Epithelial cell of prostate (primary cell): ENCODE results near the gene RAB38.

ENCODE experiments used
- DNase-seq: peaks from one replicate; pipeline ENCODE4 v3.0.0-alpha.2; 2011; ENCODE audit warnings: low read depth, low spot score
- H3K27ac ChIP-seq: fragments of 450-650 bp; 2 replicates; pipeline ENCODE4 v1.5.1; 2017; ENCODE audit warnings: mild to moderate bottlenecking

Gene RAB38

DNA sequence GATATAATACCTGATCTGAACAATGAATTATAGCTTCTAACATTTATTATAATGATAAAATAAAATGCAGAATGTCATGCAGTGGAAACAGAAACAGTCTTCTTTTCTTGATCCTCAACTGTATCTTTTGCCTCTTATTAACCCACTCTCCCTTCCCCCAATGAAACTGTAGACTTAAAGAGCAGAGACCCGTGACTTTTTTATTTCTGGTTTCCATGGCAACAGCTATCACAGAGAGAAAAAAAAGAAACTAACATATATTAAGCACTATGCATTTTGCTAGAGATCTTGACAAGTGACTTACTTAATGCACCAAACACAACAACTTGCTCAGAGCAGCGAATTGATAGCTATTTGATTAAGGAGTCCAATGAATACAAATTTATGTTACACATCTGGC lies 69.3 kb downstream of the RAB38 start:
- peak overlapping the region; percentile 80 for H3K27ac ChIP-seq
- DNase-seq, result no peak

- peak overlapping the region; percentile 80 for H3K27ac ChIP-seq
- no peak for DNase-seq
These were observed 69.7 kb downstream of the RAB38 start for GRCh38 chr11:88105526-88105925.

GRCh38 chr11:88104408-88104807 lies 70.8 kb downstream of the RAB38 start:
- H3K27ac ChIP-seq, result peak overlapping the region; percentile 80

GRCh38 chr11:88103337-88104206 lies 71.7 kb downstream of the RAB38 start:
- peak; percentile 69 for DNase-seq

More at GRCh38 chr11:88104408-88104807, 70.8 kb downstream of the RAB38 start:
- DNase-seq, result peak; percentile 73

DNA sequence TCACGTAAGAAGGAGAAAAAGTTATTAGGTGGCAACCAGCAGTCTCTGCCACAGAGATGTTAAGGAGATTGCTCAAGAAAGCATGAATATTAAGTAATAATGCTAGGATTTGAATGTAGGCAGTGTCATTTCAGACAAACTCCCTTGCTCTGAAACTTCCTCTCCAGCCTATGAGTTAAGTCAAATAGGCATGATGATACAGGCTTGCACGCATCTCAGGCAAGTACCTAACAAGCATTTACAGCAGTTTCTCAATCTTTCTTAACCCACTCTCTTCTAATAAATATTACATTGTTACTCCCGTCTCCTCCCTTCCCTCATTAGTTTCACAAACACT lies 72.7 kb downstream of the RAB38 start:
- peak; percentile 92 for DNase-seq
- H3K27ac ChIP-seq, result peak overlapping the region; percentile 80

More at GRCh38 chr11:88103337-88104206, 71.7 kb downstream of the RAB38 start:
- peak overlapping the region; percentile 80 for H3K27ac ChIP-seq

DNA sequence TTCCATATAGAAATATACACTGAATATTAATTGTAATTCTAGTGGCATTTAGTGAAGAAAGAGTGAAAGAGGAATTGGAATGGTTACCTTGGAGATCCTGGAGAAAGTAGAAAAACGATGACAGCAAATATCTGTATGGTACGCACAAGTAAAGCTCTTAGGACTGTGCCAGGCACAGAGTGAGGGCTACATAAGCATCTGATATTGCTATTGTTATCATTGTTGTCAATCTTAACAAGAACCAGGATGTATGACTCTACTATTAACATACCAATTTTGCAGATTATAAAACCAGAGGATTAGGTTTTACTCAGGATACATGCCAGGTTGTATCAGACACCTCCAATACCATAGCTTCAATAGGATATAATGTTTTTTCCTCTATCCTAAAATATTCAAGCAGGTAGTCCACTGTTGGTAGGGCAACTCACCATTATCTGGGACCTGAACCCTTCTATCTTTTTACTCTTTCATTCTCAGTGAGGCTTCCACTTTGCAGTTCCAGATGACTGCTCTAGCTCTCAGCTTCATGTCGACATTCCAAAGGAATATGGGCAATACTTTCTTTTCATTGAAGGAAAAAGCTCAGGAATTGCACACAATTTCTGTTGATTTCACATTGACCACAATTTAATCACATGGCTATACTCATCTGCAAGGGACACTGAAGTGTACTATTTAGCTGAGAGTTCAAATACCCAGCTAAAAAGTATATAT lies 73.2 kb downstream of the RAB38 start:
- DNase-seq, result no peak
- H3K27ac ChIP-seq, result peak overlapping the region; percentile 80

- DNase-seq, result no peak
These were observed 75.1 kb downstream of the RAB38 start for GRCh38 chr11:88100151-88100550.

DNA sequence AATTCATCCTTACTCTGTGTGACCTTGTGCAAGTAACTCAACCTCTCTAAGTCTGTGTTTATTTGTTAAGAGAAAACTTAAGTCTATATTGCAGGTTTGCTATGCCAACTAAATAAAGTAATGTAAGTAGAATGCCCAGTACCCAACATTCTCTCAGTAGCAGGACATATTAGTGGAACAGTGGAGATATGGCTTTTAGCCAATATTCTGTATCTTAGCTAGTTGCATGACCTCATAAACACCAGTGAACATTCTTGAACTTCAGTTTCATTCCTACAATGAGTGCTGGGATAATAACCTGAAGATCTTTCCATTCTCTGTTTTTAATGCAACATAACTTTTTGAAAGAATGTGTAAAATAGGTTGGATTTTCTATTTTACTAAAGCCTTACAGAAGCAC lies 77.0 kb downstream of the RAB38 start:
- H3K27ac ChIP-seq, result no peak overlapping the region
- no peak for DNase-seq

More at GRCh38 chr11:88100151-88100550, 75.1 kb downstream of the RAB38 start:
- no peak overlapping the region for H3K27ac ChIP-seq

DNA sequence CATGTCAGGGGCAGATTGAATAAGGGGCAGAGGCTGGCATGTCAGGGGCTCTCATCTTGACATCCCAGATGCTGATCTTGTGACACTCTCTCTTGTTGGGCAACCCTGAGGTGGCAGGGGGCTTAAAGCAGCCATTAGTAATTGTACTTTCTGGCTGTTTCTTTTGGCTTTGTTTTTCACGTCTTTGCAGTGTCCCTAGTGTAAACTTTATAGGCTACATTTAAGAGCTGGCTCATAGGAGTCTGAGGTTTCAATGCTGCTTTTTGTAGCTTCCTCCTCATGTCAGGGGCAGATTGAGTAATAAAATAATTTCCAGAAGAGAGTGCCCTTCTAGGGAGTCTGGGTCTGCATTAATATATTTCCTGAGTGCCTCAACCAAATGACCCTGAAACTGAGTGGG lies 86.1 kb downstream of the RAB38 start:
- no peak for DNase-seq
- H3K27ac ChIP-seq, result no peak overlapping the region

GRCh38 chr11:88087337-88087736 lies 87.9 kb downstream of the RAB38 start:
- H3K27ac ChIP-seq, result no peak overlapping the region
- DNase-seq, result no peak

DNA sequence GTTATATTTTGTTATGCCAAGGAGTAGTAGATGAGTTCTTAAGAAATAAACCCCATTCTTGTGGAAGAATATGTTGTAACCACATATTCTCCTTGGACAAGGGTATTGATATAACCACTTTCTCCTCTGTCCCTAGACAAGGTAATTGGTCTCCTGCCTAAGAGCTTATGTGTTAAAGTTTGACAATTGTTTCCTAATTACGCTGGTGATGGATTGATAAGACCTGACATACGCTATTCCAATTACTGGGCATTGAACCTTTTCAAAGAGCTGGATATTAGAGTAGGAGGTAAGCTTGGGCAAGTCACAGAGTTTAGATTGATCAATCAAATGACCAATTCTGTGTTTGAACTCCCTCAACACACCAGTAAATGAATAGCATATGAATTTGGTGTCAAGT lies 88.9 kb downstream of the RAB38 start:
- no peak overlapping the region for H3K27ac ChIP-seq
- DNase-seq, result no peak

GRCh38 chr11:88070437-88070836 lies 104.8 kb downstream of the RAB38 start:
- no peak for DNase-seq
- H3K27ac ChIP-seq, result no peak overlapping the region

GRCh38 chr11:88068848-88069554 lies 106.2 kb downstream of the RAB38 start:
- DNase-seq, result no peak
- no peak overlapping the region for H3K27ac ChIP-seq

GRCh38 chr11:88066090-88066489 lies 109.2 kb downstream of the RAB38 start:
- no peak for DNase-seq
- no peak overlapping the region for H3K27ac ChIP-seq

- DNase-seq, result no peak
- H3K27ac ChIP-seq, result no peak overlapping the region
These were observed 111.0 kb downstream of the RAB38 start for GRCh38 chr11:88064097-88064705.
